Uterus (tissue), 4 donors: ENCODE measurements around the gene MEIS2. TPM values are rescaled to one million over a fixed set of nuclear protein-coding genes. Genes with fewer than 3 reads are reported as not detected.

Source experiments
- DNase-seq, 2 donors: peaks; one replicate each; pipeline ENCODE4 v3.0.0-alpha.2; 2019 to 2020
- H3K27ac ChIP-seq, 2 donors: fragments of 200-600 bp; sonication (generic); 1 replicate in 1 of 2; 2 replicates in 1 of 2; pipeline ENCODE4 v1.5.1; 2016 to 2018
- H3K27me3 ChIP-seq, 2 donors: fragments of 200-600 bp; sonication (generic); one replicate each; pipeline ENCODE4 v1.5.1; 2018 to 2019; ENCODE audit warnings: control low read depth in 1 of 2
- H3K36me3 ChIP-seq, 2 donors: fragments of 200-600 bp; sonication (generic); one replicate each; pipeline ENCODE4 v1.5.1; 2019; ENCODE audit warnings: control low read depth in 1 of 2
- H3K4me1 ChIP-seq, 2 donors: fragments of 200-600 bp; sonication (generic); one replicate each; pipeline ENCODE4 v1.5.1; 2018 to 2019; ENCODE audit warnings: control low read depth in 1 of 2
- H3K4me3 ChIP-seq, 2 donors: fragments of 200-600 bp; sonication (generic); 1 replicate in 1 of 2; 2 replicates in 1 of 2; pipeline ENCODE4 v1.5.1; 2018 to 2019; ENCODE audit warnings: mild to moderate bottlenecking in 1 of 2
- H3K9me3 ChIP-seq, 2 donors: fragments of 200-600 bp; sonication (generic); one replicate each; pipeline ENCODE4 v1.5.1; 2019; ENCODE audit warnings: control low read depth in 1 of 2
- CTCF ChIP-seq, 4 experiments: fragments of 200-600 bp in 2 of 4; fragments of 450-650 bp in 2 of 4; sonication (generic) in 2 of 4; IDR thresholded peaks; one replicate each; pipeline ENCODE4 v1.5.1; 2016 to 2019; ENCODE audit warnings: antibody characterized with exemption in 4 of 4, mild to moderate bottlenecking in 2 of 4, moderate library complexity in 1 of 4
- POLR2A ChIP-seq, 2 donors: fragments of 450-650 bp; IDR thresholded peaks; one replicate each; pipeline ENCODE4 v1.6.1; 2016; ENCODE audit warnings: antibody characterized with exemption in 2 of 2, mild to moderate bottlenecking in 1 of 2, moderate library complexity in 1 of 2
- intact Hi-C: fragments of 100-400 bp; cut with DNase I; formaldehyde crosslinking; loops from one replicate; pipeline ENCODE4 v1.15.1; 2023; ENCODE audit warnings: low total_unique reads
- total RNA-seq, 4 donors: library from RNA; depleted of rRNA in 3 of 4; stranded (reverse); fragments of >200 nt in 3 of 4; gene quantifications; one replicate each; pipeline versions ENCODE4 v1.1.0 to v1.2.4, GENCODE V29; 2014 to 2023
- donor health status: DM: yes; HTN: yes; CAD: no.

The MEIS2 gene
- total RNA-seq, 4 donors from 2014 or later, result 84.0 to 184 (median 112) TPM

DNA sequence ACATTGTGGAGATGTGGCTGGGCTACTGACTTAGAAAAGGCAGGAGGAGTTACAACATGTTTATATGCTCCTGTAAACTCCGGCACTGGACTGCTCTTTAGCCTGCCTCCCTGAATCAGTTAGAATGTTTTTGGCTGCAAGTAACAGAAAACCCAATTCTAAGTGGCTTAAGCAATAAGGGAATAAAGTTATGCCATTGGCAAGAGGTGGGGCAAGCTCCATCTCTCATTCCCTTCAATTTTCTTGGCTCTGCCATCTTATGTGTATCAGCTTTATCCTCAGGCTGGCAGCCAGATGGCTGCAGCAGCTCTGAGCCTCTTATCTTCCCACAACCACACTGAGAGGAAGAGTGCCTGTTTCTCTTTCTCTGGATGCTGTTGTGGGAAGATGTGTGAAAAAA is 22.4 kb upstream of the MEIS2 start:
- no peak overlapping the region for H3K4me3 ChIP-seq
- H3K27me3 ChIP-seq, result no peaks in the 10 kb centered on the region
- no peaks in the 10 kb centered on the region for H3K9me3 ChIP-seq
- intact Hi-C loops, result no loop called here
- no peak for DNase-seq
- H3K4me1 ChIP-seq, result no peaks in the 10 kb centered on the region
- H3K27ac ChIP-seq, result peak overlapping the region in 1 of 2 donors; percentile 4
- no peak for TF ChIP-seq CTCF (IDR thresholded peaks at IDR 0.05)
- no peak for TF ChIP-seq POLR2A (IDR thresholded peaks at IDR 0.05)
- H3K36me3 ChIP-seq, result no peaks in the 10 kb centered on the region

DNA sequence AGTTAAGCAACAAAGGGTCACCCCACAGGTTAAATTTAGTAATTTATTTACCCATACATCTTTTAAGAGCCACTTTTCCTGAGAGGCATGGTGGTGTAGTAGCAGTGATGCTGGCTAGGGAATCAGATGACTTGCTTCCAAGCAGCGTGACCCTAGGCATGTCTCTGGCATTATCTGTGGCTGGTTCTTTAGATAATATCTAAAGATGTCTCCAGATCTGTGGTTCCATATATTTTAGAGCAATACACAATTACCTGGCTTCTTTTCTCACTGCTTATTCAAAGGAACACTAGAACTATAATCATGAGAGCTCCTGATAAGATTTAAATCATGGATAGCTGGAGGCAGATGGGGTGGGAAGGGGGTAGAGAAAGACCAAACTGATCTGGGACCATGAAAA is 21.1 kb upstream of the MEIS2 start:
- intact Hi-C loops, result no loop called here
- Histone ChIP-seq H3K36me3 (no peaks in the 10 kb centered on the region), H3K4me3 (no peak overlapping the region), H3K4me1 (no peaks in the 10 kb centered on the region), H3K27ac (no peak overlapping the region), H3K9me3 (no peaks in the 10 kb centered on the region), H3K27me3 (no peaks in the 10 kb centered on the region)
- TF ChIP-seq POLR2A (IDR thresholded peaks at IDR 0.05), result no peak
- TF ChIP-seq CTCF (IDR thresholded peaks at IDR 0.05), result no peak
- no peak for DNase-seq

GRCh38 chr15:37117030-37117429 is 16.7 kb upstream of the MEIS2 start:
- Histone ChIP-seq H3K4me3 (no peak overlapping the region), H3K9me3 (no peaks in the 10 kb centered on the region), H3K27ac (peak overlapping the region in 1 of 2 donors; percentile 97), H3K27me3 (no peaks in the 10 kb centered on the region), H3K4me1 (no peaks in the 10 kb centered on the region), H3K36me3 (no peaks in the 10 kb centered on the region)
- no peak for DNase-seq
- intact Hi-C loops, result no loop called here
- TF ChIP-seq POLR2A (IDR thresholded peaks at IDR 0.05), result no peak
- no peak for TF ChIP-seq CTCF (IDR thresholded peaks at IDR 0.05)

DNA sequence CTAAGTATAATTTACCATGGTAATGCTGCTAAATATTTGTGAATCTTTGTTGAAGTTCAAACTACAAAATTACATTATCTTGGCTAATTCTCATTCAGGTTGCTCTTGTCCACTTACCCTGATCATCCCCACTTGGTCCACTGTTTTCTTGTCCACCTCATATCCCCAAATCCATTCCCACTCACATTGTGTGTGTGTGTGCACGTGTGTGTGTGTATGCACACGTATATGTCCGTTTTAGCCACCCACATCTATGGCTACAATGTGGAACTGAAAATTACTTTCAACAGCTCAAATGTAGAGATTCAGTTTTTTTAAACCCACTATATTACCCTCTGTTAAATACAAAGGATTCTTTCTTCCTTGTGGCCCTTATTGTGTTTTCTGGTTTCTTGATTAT is 15.2 kb upstream of the MEIS2 start:
- no peaks in the 10 kb centered on the region for H3K9me3 ChIP-seq
- no peaks in the 10 kb centered on the region for H3K4me1 ChIP-seq
- H3K4me3 ChIP-seq, result no peak overlapping the region
- TF ChIP-seq CTCF (IDR thresholded peaks at IDR 0.05), result no peak
- TF ChIP-seq POLR2A (IDR thresholded peaks at IDR 0.05), result no peak
- no peaks in the 10 kb centered on the region for H3K36me3 ChIP-seq
- DNase-seq, result no peak
- intact Hi-C loops, result no loop called here
- peak overlapping the region in 1 of 2 donors; percentile 97 for H3K27ac ChIP-seq
- no peaks in the 10 kb centered on the region for H3K27me3 ChIP-seq

DNA sequence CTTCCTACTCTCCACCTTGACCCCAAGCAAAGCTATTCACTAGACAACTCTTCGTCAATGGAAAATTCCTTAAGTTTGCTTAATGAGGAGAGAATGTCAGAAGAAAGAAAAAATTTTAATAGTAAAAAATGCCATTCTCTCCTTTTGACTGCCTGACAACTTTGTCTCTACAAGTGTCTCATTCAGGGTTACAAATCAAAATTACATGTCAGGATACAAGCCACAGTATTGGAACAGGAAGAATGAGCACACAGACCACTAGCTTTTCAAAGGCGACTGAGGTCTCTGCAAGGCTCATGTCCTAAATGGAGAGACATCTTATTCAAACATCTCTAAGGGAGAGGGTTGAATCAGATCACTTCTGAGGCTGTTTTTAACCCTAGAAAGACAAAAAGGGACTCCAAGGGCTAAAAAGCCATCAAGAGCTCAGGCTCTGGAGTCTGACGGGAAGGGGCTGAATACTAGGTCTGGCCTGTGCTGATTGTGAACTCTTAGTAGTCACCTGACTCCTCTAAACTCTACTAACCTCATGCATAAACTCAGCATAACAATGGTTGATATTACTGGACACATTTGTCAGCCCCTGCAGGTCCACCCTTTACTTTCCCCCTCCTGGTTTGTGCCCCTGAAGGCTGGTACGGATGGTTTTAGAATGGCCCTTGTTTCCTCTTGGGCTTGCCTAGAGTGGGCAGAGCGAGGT is 12.8 kb upstream of the MEIS2 start:
- no peaks in the 10 kb centered on the region for H3K9me3 ChIP-seq
- no peak for DNase-seq
- H3K27ac ChIP-seq, result peak overlapping the region; percentile 97
- intact Hi-C loops, result no loop called here
- TF ChIP-seq CTCF (IDR thresholded peaks at IDR 0.05) (no peak), POLR2A (IDR thresholded peaks at IDR 0.05) (no peak)
- no peaks in the 10 kb centered on the region for H3K4me1 ChIP-seq
- H3K36me3 ChIP-seq, result no peaks in the 10 kb centered on the region
- no peaks in the 10 kb centered on the region for H3K27me3 ChIP-seq
- H3K4me3 ChIP-seq, result no peak overlapping the region
